Fibroblast of villous mesenchyme (primary cell): ENCODE results near the gene MED7. TPM values are rescaled to one million over a fixed set of nuclear protein-coding genes. Genes with fewer than 3 reads are reported as not detected.

Experiments used
- DNase-seq: peaks from one replicate; pipeline ENCODE4 v3.0.0-alpha.2; 2010; ENCODE audit warnings: low read depth
- H3K4me3 ChIP-seq: 2 replicates; pipeline ENCODE4 v1.5.1; 2011; ENCODE audit warnings: low read depth, mild to moderate bottlenecking, low read length
- CTCF ChIP-seq: IDR thresholded peaks from 2 replicates; pipeline ENCODE4 v1.5.1; 2012; ENCODE audit warnings: low read depth, mild to moderate bottlenecking, low read length; ENCODE audit not compliant: insufficient read depth
- total RNA-seq: library from RNA; depleted of rRNA; stranded (reverse); fragments of >200 nt; gene quantifications from 2 replicates; pipeline ENCODE4 v1.2.3, GENCODE V29; 2012

Gene MED7
- total RNA-seq, 1 donor, result 12.5 TPM

- no peak overlapping the region for H3K4me3 ChIP-seq
- DNase-seq, result no peak
- TF ChIP-seq CTCF, result no peak
These were observed 32.9 kb downstream of the MED7 start for GRCh38 chr5:157109744-157110143.

- TF ChIP-seq CTCF, result no peak
These were observed 33.7 kb downstream of the MED7 start, which contains the start of gene HAVCR2 for GRCh38 chr5:157108976-157109375. Gene HAVCR2, minus strand, starts transcription at chr5:157109044. Its CDS starts 61 bp downstream, at chr5:157108983.

GRCh38 chr5:157107508-157107907, 35.2 kb downstream of the MED7 start:
- no peak for TF ChIP-seq CTCF
- no peak overlapping the region for H3K4me3 ChIP-seq
- no peak for DNase-seq

More at GRCh38 chr5:157108976-157109375, 33.7 kb downstream of the MED7 start, which contains the start of gene HAVCR2:
- no peak within 1 kb of the TSS for H3K4me3 ChIP-seq
- no peak for DNase-seq

GRCh38 chr5:157106630-157107461, 35.8 kb downstream of the MED7 start:
- DNase-seq, result no peak
- H3K4me3 ChIP-seq, result no peak overlapping the region
- TF ChIP-seq CTCF, result no peak

- TF ChIP-seq CTCF, result no peak
- H3K4me3 ChIP-seq, result no peak overlapping the region
- DNase-seq, result peak; percentile 56
These were observed 42.5 kb downstream of the MED7 start for GRCh38 chr5:157100140-157100679.

GRCh38 chr5:157088342-157088990, 54.2 kb downstream of the MED7 start:
- no peak overlapping the region for H3K4me3 ChIP-seq
- no peak for DNase-seq
- TF ChIP-seq CTCF, result no peak

Other genes starting within 250 kb of the MED7 start
- not detected in 2 replicates for gene TIMD4, start 179.6 kb downstream of the MED7 start, total RNA-seq
- not detected in 2 replicates for gene HAVCR1, start 83.7 kb downstream of the MED7 start, total RNA-seq
- not detected in 2 replicates for gene HAVCR2, start 33.8 kb downstream of the MED7 start, total RNA-seq
- gene GARIN3, start 23.4 kb upstream of the MED7 start, total RNA-seq, result not detected in 2 replicates
- 1.3 TPM in 1 of 2 replicates, not detected in the other for gene ITK, start 38.0 kb upstream of the MED7 start, total RNA-seq
- 11.6 and 13.4 TPM in 2 replicates for gene CYFIP2, start 123.3 kb upstream of the MED7 start, total RNA-seq